Activated B cell treated with CpG ODN at 0.5 μM for 24 hours (primary cell): Measurements from ENCODE around the gene WEE1. TPM values are rescaled to one million over a fixed set of nuclear protein-coding genes. Genes with fewer than 3 reads are reported as not detected.

Experiments
- ATAC-seq: fragments of 200-7000 bp; cut with Tn5 transposase; one replicate; pipeline ENCODE4 v1.10.0; 2021; ENCODE audit warnings: low read depth, mild to moderate bottlenecking, moderate library complexity
- CTCF ChIA-PET: fragments of 350-600 bp; sonication (Branson Sonifier 250); formaldehyde crosslinking; loops from one replicate; lab custom pipeline; 2021; ENCODE audit warnings: antibody characterized with exemption; lab: Charles Lee
- POLR2A ChIA-PET: fragments of 350-600 bp; sonication (Branson Sonifier 250); formaldehyde crosslinking; loops from one replicate; lab custom pipeline; 2021; ENCODE audit warnings: antibody characterized with exemption; lab: Charles Lee
- DNase-seq: peaks from one replicate; pipeline ENCODE4 v3.0.0; 2022
- H3K27ac Mint-ChIP-seq: one replicate; pipeline ENCODE4 v1.8.0; 2020; ENCODE audit warnings: mixed read lengths
- H3K27me3 Mint-ChIP-seq: one replicate; pipeline ENCODE4 v1.8.0; 2021; ENCODE audit warnings: mixed read lengths
- H3K36me3 Mint-ChIP-seq: one replicate; pipeline ENCODE4 v1.8.0; 2021; ENCODE audit warnings: low read depth, mixed read lengths
- H3K4me1 Mint-ChIP-seq: one replicate; pipeline ENCODE4 v1.8.0; 2021; ENCODE audit warnings: mixed read lengths
- H3K4me3 Mint-ChIP-seq: one replicate; pipeline ENCODE4 v1.8.0; 2020; ENCODE audit warnings: mild to moderate bottlenecking, mixed read lengths
- H3K9me3 Mint-ChIP-seq: one replicate; pipeline ENCODE4 v1.8.0; 2020; ENCODE audit warnings: mixed read lengths
- intact Hi-C: fragments of 100-400 bp; cut with micrococcal nuclease; formaldehyde crosslinking; loops from one replicate; pipeline ENCODE4 v1.15.1; 2024
- total RNA-seq: library from RNA; stranded (reverse); gene quantifications from 2 replicates; pipeline ENCODE4 v1.2.3, GENCODE V29; 2022
- TF ChIP-seq, protein P1 (sequence below): fragments of 200-600 bp; IDR thresholded peaks from one replicate; pipeline ENCODE4 v1.8.0; 2022; ENCODE audit warnings: antibody characterized with exemption, mild to moderate bottlenecking

The WEE1 gene
- total RNA-seq, 1 donor from 2014 or later = 33.7 TPM

DNA sequence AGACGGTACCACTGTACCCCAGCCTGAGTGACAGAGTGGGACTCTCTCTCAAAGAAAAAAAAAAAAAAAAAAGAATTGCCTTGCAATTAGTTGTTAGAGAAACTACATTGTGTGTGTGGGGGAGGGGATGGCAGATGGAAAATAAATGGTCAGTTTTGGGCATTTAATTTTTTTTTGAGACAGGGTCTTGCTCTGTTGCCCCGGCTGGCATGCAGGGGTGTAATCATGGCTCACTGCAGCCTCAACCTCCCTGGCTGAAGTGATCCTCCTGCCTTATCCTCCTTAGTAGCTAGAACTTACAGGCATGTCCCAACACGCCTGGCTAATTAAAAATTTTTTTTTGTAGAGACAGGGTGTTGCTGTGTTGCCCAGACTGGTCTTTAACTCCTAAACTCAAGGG lies 36.4 kb downstream of the WEE1 start:
- intact Hi-C loops = loop anchor here (1.0 to 5.0 kb wide), 2 partner anchors 9 to 712 kb away; no protein-coding TSS in a partner anchor
- Mint-ChIP-seq H3K4me3 (no peak overlapping the region), H3K4me1 (peaks cover 63% of the 10 kb centered on the region), H3K36me3 (no peaks in the 10 kb centered on the region), H3K9me3 (peaks cover 2% of the 10 kb centered on the region), H3K27me3 (no peaks in the 10 kb centered on the region), H3K27ac (peak overlapping the region; percentile 81)
- ChIA-PET POLR2A (interaction anchor here (0.7 to 1.1 kb wide), 2 partner anchors 9 to 79 kb away, joined by 4 to 9 read pairs; no protein-coding TSS in a partner anchor), CTCF (interaction anchor here (5.4 to 5.9 kb wide), 2 partner anchors 75 to 139 kb away, joined by 101 to 133 read pairs; no protein-coding TSS in a partner anchor)
- no peak for DNase-seq
- ATAC-seq = no peak
- TF ChIP-seq, protein P1, sequence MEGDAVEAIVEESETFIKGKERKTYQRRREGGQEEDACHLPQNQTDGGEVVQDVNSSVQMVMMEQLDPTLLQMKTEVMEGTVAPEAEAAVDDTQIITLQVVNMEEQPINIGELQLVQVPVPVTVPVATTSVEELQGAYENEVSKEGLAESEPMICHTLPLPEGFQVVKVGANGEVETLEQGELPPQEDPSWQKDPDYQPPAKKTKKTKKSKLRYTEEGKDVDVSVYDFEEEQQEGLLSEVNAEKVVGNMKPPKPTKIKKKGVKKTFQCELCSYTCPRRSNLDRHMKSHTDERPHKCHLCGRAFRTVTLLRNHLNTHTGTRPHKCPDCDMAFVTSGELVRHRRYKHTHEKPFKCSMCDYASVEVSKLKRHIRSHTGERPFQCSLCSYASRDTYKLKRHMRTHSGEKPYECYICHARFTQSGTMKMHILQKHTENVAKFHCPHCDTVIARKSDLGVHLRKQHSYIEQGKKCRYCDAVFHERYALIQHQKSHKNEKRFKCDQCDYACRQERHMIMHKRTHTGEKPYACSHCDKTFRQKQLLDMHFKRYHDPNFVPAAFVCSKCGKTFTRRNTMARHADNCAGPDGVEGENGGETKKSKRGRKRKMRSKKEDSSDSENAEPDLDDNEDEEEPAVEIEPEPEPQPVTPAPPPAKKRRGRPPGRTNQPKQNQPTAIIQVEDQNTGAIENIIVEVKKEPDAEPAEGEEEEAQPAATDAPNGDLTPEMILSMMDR = no peak

DNA sequence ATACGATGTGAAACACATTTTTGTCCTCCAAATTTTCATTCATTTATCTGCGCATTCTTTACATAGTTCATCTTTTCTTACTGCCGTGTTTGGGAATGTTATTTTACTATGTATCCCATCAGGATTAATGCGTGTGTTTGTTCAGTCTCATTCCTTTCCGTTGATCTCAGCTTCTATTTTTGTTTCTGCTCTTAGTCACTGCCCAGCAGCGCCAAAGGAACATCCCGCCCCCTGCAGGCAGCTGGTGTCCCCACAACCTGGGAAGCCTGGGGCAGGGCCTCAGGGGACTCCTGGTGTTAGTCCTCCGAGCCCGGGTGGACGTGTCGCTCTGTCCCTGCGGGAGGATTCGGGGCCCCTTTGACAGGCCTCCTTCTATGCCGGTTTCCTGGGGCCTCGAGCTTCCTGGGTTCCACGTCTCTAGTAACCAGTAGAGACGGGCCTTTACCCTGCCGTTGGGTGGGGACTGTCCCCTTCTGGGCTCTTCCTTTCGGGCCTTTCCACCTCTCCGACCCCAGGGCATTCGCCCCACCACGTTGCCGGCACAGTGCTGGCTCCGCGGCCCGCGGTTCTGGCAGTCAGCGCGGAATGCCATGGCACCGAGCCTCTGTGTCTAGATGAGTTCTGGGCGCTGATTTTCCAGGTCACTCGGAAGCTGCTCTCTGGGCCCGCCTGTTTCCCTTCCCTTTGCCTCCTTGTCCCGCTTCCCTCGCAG lies 39.8 kb downstream of the WEE1 start:
- H3K9me3 Mint-ChIP-seq = peaks cover 2% of the 10 kb centered on the region
- ATAC-seq (peak; percentile 35), DNase-seq (peak; percentile 80)
- ChIA-PET POLR2A (interaction anchor here (0.6 to 4.5 kb wide), 36 partner anchors 10 to 704 kb away, joined by 3 to 99 read pairs (median 12); partner anchors contain the start of genes SWAP70, WEE1 and ZNF143), CTCF (interaction anchor here (0.6 to 5.9 kb wide), 44 partner anchors 9 to 697 kb away, joined by 3 to 133 read pairs (median 7); partner anchors contain the start of gene WEE1)
- H3K27ac Mint-ChIP-seq = peak overlapping the region; percentile 100
- H3K4me1 Mint-ChIP-seq = peaks cover 92% of the 10 kb centered on the region
- peak overlapping the region; percentile 92 for H3K4me3 Mint-ChIP-seq
- H3K27me3 Mint-ChIP-seq = no peaks in the 10 kb centered on the region
- intact Hi-C loops = loop anchor here (1.0 to 5.0 kb wide), 5 partner anchors 12 to 709 kb away; partner anchors contain the start of gene WEE1
- no peaks in the 10 kb centered on the region for H3K36me3 Mint-ChIP-seq
- TF ChIP-seq, protein P1 = peak; percentile 74

DNA sequence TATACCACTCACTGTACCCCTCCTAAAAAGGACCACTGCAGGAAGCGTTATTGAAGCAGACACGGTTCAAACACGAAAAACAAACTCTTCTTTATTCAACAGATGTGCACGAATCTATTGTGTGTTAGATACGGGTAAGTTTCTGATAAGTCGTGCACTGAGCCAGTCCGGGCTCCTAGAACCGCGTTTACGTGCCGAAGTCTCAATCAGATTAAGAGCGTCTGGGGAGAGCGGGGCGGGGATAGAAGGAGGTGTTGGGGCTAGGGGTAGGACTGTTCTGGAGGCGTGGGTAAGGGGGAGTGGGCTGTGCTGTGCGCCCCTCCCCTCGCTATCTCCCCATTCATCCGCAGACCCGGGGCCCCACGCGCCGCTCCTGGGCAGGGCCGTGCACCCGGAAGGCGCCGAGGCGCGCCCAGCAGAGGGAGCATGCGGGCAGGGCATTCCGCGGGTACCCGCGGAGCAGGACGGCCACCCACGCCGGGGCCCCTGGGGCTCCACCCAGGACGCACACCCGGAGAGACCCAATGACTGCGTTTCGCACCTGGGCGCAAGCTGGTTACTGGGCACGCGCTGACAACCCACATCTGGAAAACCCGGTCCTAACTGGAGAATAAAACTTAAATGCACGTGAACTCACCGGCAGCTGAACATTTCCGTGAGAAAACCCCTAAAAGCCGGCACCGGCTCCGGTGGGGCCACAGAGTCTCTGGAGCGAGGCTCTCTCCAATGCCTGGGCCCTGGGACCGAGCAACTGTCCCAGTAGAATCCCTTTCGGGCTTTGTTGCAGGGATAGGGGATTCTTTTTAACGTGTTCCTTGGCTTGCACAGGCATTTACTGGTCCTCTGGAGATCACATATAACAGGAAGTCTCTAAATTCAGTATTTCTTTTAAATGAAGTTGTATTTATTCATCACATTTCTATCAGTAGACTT lies 40.6 kb downstream of the WEE1 start:
- CTCF ChIA-PET = interaction anchor here (0.6 to 5.9 kb wide), 45 partner anchors 8 to 696 kb away, joined by 3 to 133 read pairs (median 7); partner anchors contain the start of gene WEE1
- H3K4me1 Mint-ChIP-seq = peaks cover 93% of the 10 kb centered on the region

DNA sequence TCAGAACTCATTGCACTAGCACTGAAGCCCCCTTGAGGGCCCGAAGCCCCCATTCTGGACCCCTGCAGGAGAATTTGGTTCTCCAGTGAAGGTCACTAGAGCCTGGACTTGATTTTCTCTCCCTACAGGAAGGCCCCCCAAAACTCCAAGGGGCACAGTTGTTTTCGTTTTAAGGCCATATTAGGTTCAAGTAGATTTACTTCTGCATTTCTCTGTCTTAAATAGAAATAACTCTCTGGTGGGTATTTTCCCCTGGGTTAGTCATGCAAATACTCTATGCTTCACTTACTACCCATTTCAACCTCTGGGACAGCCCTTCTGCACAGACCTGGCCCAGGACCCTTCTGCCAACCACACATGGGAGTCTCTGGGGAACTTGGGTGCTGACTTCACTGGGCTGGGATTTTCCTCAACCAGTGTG lies 41.6 kb downstream of the WEE1 start:
- Mint-ChIP-seq H3K4me3 (peak overlapping the region; percentile 92), H3K9me3 (no peaks in the 10 kb centered on the region), H3K27me3 (no peaks in the 10 kb centered on the region), H3K4me1 (peaks cover 93% of the 10 kb centered on the region), H3K27ac (peak overlapping the region; percentile 100), H3K36me3 (peaks cover 2% of the 10 kb centered on the region)
- CTCF ChIA-PET = interaction anchor here (0.9 kb wide), 1 partner anchor 134 kb away, joined by 3 read pairs; no protein-coding TSS in a partner anchor
- TF ChIP-seq, protein P1 = no peak
- ATAC-seq (peak; percentile 52), DNase-seq (peak; percentile 60)
- intact Hi-C loops = loop anchor here (1.0 to 2.0 kb wide), 5 partner anchors 25 to 836 kb away; partner anchors contain the start of gene ZNF143
- POLR2A ChIA-PET = interaction anchor here (0.7 to 4.0 kb wide), 9 partner anchors 11 to 155 kb away, joined by 3 to 99 read pairs (median 5); partner anchors contain the start of genes SWAP70 and ZNF143

More for the DNA sequence above, 40.6 kb downstream of the WEE1 start:
- Mint-ChIP-seq H3K4me3 (peak overlapping the region; percentile 92), H3K36me3 (peaks cover 2% of the 10 kb centered on the region), H3K27ac (peak overlapping the region; percentile 100), H3K27me3 (no peaks in the 10 kb centered on the region), H3K9me3 (peaks cover 2% of the 10 kb centered on the region)
- DNase-seq = peak; percentile 95
- TF ChIP-seq, protein P1 = no peak
- intact Hi-C loops = loop anchor here (1.0 to 5.0 kb wide), 14 partner anchors 13 to 837 kb away; partner anchors contain the start of genes SWAP70, WEE1 and ZNF143
- POLR2A ChIA-PET = interaction anchor here (0.6 to 4.5 kb wide), 37 partner anchors 11 to 704 kb away, joined by 3 to 99 read pairs (median 13); partner anchors contain the start of genes SWAP70, WEE1 and ZNF143
- ATAC-seq = peak; percentile 70
